RWPE2 (cell line): Measurements from ENCODE around the gene NXF1.
"Not testable (repeated sequence)": the region's sequence is repeated elsewhere in the genome, so short reads cannot be mapped to it uniquely, and the experiment has no call there.

Experiments used
- ATAC-seq: fragments of 200-7000 bp; cut with Tn5 transposase; 3 replicates; pipeline ENCODE4 v1.9.1; 2021; ENCODE audit warnings: low read depth
- DNase-seq: peaks from one replicate; pipeline ENCODE4 v3.0.0-alpha.2; 2020; ENCODE audit warnings: low spot score
- H3K27ac ChIP-seq: fragments of 450-650 bp; 2 replicates; pipeline ENCODE4 v1.5.1; 2017; ENCODE audit warnings: mild to moderate bottlenecking; ENCODE audit not compliant: poor library complexity, severe bottlenecking
- H3K27me3 ChIP-seq: fragments of 250-450 bp; sonication (Bioruptor Pico); 2 replicates; pipeline ENCODE4 v1.5.1; 2021; ENCODE audit warnings: mild to moderate bottlenecking, moderate library complexity; ENCODE audit not compliant: insufficient read depth, poor library complexity, severe bottlenecking
- H3K36me3 ChIP-seq: fragments of 250-450 bp; sonication (Bioruptor Pico); 2 replicates; pipeline ENCODE4 v1.5.1; 2020; ENCODE audit warnings: low read depth, mild to moderate bottlenecking, moderate library complexity
- H3K4me1 ChIP-seq: fragments of 250-450 bp; sonication (Bioruptor Pico); 2 replicates; pipeline ENCODE4 v1.5.1; 2021; ENCODE audit warnings: mild to moderate bottlenecking, moderate library complexity; ENCODE audit not compliant: insufficient read depth, poor library complexity, severe bottlenecking
- H3K4me3 ChIP-seq: fragments of 250-450 bp; sonication (Bioruptor Pico); 2 replicates; pipeline ENCODE4 v1.5.1; 2021; ENCODE audit warnings: mild to moderate bottlenecking, moderate library complexity; ENCODE audit not compliant: severe bottlenecking
- H3K9me3 ChIP-seq: fragments of 250-450 bp; sonication (Bioruptor Pico); 2 replicates; pipeline ENCODE4 v1.5.1; 2021; ENCODE audit warnings: mild to moderate bottlenecking, moderate library complexity; ENCODE audit not compliant: severe bottlenecking
- CTCF ChIP-seq: fragments of 450-650 bp; IDR thresholded peaks from one replicate; pipeline ENCODE4 v1.5.1; 2017; ENCODE audit warnings: mild to moderate bottlenecking, moderate library complexity; ENCODE audit not compliant: poor library complexity, severe bottlenecking

The NXF1 gene

GRCh38 chr11:62774407-62774806, 30.8 kb downstream of the NXF1 start:
- Histone ChIP-seq H3K27ac (no peak overlapping the region), H3K9me3 (no peaks in the 10 kb centered on the region), H3K4me1 (peaks cover 8% of the 10 kb centered on the region), H3K36me3 (peaks cover 10% of the 10 kb centered on the region), H3K4me3 (no peak overlapping the region), H3K27me3 (no peaks in the 10 kb centered on the region)
- no peak for DNase-seq
- no peak for TF ChIP-seq CTCF
- no peak for ATAC-seq

DNA sequence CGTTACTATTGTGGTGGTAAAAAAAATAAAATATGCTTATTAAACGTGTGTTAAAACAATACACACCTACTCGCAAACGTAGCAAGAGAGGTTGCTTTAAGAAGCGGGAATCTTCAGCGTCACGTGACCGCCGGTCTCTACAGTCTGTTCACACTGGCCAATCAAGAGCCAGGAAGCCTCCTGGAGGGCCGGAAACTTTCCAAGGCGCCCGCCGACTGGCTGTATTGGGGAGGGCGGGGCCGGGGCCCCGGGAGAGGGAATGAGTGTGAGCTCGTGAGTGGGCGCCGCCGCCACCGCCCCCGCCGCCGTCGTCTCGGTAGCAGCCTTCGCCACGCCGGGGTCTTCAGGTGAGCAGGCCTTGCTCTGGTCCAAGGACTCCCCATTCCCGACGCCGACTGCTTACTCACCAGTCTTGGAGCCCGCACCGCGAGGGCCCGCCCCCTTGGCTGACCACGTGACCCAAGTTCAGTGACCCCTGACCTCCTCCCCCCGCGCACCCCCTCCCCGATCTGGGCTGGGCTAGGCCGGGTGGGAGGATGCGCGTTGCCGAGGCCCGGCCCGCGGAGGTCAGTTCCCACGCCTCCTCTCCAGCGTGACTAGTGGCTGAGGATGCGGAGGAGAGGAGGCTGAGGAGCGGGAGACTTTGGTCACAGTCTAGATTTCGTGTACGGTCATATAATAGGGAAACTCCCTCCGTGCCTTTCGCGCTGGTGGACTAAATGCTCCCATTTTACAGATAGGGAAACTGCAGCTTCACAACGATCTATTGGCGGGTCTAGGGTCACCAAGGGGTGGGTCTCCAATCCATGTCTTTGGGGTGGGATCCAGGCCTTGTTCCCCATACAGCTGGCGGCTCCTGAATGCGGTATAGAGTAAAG, 33.9 kb downstream of the NXF1 start, which contains the start of gene TAF6L:
TSS of gene TAF6L (plus strand) at position 253 of the 878 bp plus-strand sequence. CDS start 4,388 bp downstream, outside the sequence.
- Histone ChIP-seq H3K27ac (peak within 1 kb of the TSS; percentile 71), H3K4me3 (peak within 1 kb of the TSS; percentile 61), H3K4me1 (peaks cover 8% of the 10 kb centered on the region), H3K27me3 (no peaks in the 10 kb centered on the region), H3K36me3 (peaks cover 5% of the 10 kb centered on the region), H3K9me3 (no peaks in the 10 kb centered on the region)
- ATAC-seq (peak; percentile 92), DNase-seq (peak; percentile 98)
- no peak for TF ChIP-seq CTCF

GRCh38 chr11:62770778-62771143, 34.5 kb downstream of the NXF1 start:
- no peak for DNase-seq
- no peaks in the 10 kb centered on the region for H3K9me3 ChIP-seq
- H3K27me3 ChIP-seq, result no peaks in the 10 kb centered on the region
- peak; percentile 4; the same call in 1 of the 3 replicates for ATAC-seq
- H3K27ac ChIP-seq, result peak overlapping the region; percentile 71
- peaks cover 7% of the 10 kb centered on the region for H3K36me3 ChIP-seq
- H3K4me3 ChIP-seq, result peak overlapping the region; percentile 61
- no peak for TF ChIP-seq CTCF
- peaks cover 8% of the 10 kb centered on the region for H3K4me1 ChIP-seq

DNA sequence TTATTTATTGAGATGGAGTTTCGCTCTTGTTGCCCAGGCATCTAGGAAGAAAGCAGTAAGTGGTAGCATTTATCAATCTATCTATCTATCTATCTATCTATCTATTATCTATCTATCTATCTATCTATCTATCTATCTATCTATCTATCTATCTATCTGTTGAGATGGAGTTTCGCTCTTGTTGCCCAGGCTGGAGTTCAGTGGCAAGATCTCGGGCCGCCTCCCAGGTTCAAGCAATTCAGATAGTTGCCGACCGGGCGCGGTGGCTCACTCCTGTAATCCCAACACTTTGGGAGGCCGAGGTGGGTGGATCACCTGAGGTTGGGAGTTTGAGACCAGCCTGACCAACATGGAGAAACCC, 44.4 kb downstream of the NXF1 start:
- not testable (repeated sequence) for DNase-seq, ATAC-seq, H3K4me1 ChIP-seq, H3K9me3 ChIP-seq, H3K27me3 ChIP-seq
- peak overlapping the region; percentile 57 for H3K4me3 ChIP-seq
- peaks cover 14% of the 10 kb centered on the region for H3K36me3 ChIP-seq
- peak overlapping the region; percentile 58 for H3K27ac ChIP-seq

DNA sequence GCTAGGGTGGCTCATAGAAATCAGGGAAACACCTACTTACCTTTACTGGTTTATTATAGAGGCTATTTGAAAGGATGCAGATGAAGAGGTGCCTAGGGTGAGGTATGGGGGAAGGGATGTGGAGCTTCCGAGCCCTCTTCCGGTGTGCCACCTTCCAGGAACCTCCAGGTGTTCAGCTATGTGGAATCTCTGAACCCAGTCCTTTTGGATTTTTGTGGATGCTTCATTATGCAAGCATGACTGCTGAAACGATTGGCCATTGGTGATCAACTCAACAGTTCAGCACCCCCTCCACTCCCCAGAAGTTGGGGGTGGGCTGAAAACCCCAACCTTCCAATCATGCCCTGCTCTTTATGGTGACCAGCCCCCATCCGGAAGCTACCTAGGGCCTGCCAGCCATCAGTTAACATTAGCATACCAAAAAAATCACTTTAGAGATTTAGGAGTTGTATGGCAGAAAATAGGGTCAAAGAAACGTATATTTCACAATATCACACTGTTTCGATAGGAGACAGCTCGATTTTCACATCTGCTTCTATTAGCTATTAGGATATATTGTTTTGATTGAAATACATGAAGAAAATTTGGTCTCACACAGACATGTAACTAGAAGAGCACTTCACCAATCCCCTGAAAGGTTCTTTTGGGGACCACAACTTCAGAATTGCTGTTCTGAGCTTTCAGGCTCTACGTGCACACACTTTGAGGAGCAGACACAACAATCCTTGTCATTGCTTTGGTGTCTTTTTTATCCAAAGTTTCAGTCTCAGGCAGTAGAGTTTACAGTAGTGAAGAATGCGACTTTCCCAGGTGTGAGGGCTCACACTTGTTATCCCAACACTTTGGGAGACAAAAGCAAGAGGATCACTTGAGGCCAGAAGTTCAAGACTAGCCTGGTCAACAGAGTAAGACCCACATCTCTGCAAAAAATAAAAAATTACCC, 47.1 kb downstream of the NXF1 start:
- Histone ChIP-seq H3K27ac (no peak overlapping the region), H3K9me3 (no peaks in the 10 kb centered on the region), H3K4me3 (no peak overlapping the region), H3K4me1 (peaks cover 5% of the 10 kb centered on the region), H3K27me3 (no peaks in the 10 kb centered on the region), H3K36me3 (peaks cover 8% of the 10 kb centered on the region; the same call in 1 of the 2 replicates)
- no peak for TF ChIP-seq CTCF
- DNase-seq (no peak), ATAC-seq (no peak)
